Measurements from ENCODE around the gene FPGS. TPM values are rescaled to one million over a fixed set of nuclear protein-coding genes. Genes with fewer than 3 reads are reported as not detected.

FPGS gene
- total RNA-seq, 1 experiment from 2014 or later = 81.7 TPM

GRCh38 chr9:127809540-127810377 lies 7.1 kb downstream of the FPGS start:
- peaks cover 29% of the 10 kb centered on the region for H3K36me3 Mint-ChIP-seq

DNA sequence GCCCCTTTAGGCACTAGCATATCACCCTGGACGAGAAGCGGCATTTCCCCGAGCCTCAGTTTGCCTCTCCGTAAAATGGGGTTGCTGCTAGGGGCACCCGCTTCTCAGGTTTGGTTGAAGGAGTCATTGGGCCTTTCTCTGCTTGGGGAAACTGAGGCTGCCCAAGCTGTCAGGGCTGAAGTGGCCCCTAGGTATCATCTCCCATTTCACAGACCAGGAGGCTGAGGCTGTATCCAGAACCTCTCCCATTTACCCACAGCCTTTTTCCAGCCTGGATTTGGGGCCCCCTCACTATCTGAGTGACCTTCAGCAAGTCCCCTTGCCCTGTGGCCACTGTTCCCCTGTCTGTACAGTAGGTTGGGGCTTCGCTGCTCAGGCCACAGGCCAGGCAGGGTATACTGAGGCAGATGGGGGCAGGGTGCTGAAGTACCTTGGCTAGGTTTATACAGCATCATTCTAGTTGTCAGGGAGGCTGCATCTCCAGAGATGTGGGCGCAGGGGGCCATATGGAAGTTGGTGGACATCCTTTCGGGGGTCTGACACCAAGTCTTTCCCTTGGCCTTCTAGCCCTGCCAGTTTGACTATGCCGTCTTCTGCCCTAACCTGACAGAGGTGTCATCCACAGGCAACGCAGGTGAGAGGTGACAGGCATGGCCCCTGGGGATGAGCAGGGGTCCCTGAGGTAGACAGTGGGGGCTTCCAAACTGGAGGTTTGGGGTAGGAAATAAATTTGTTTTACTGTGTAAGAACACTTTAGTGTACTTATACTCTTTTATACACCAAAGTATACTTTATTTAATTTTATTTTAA lies 7.9 kb downstream of the FPGS start:
- Mint-ChIP-seq H3K4me3 (peak overlapping the region; percentile 14; the same call in 1 of the 2 replicates), H3K36me3 (peaks cover 29% of the 10 kb centered on the region), H3K9me3 (no peaks in the 10 kb centered on the region), H3K4me1 (no peaks in the 10 kb centered on the region), H3K27ac (no peak overlapping the region), H3K27me3 (ENCODE audit: low read depth) (no peaks in the 10 kb centered on the region)
- ChIA-PET POLR2A (interaction anchor here (1.0 kb wide), 1 partner anchor 14 kb away, joined by 3 read pairs; no protein-coding TSS in a partner anchor), CTCF (interaction anchor here (0.8 to 2.0 kb wide), 9 partner anchors 16 to 307 kb away, joined by 3 to 16 read pairs (median 4); partner anchors contain the start of gene TOR2A)
- TF ChIP-seq PRRX2 (CRISPR knock-in tag; IDR thresholded peaks at IDR 0.05) (no peak), ZNF263 (CRISPR knock-in tag; IDR thresholded peaks at IDR 0.05; ENCODE audit: low read depth) (no peak), SMAD3 (CRISPR knock-in tag; IDR thresholded peaks at IDR 0.05; ENCODE audit: borderline replicate concordance) (no peak), IRF1 (CRISPR knock-in tag; IDR thresholded peaks at IDR 0.05) (no peak), ZNF416 (CRISPR knock-in tag; IDR thresholded peaks at IDR 0.05) (no peak), ELF4 (CRISPR knock-in tag; IDR thresholded peaks at IDR 0.05; ENCODE audit: low read depth) (no peak), NR2C2 (CRISPR knock-in tag; IDR thresholded peaks at IDR 0.05) (no peak), FOXP4 (CRISPR knock-in tag; IDR thresholded peaks at IDR 0.05) (no peak), STAT6 (CRISPR knock-in tag; conservative IDR thresholded peaks at IDR 0.05; ENCODE audit: low read depth) (no peak), ZNF423 (CRISPR knock-in tag; IDR thresholded peaks at IDR 0.05) (no peak), CREB1 (CRISPR knock-in tag; IDR thresholded peaks at IDR 0.05) (no peak), NFYB (CRISPR knock-in tag; conservative IDR thresholded peaks at IDR 0.05; ENCODE audit: low read depth) (no peak)
- TF ChIP-seq, protein P1, sequence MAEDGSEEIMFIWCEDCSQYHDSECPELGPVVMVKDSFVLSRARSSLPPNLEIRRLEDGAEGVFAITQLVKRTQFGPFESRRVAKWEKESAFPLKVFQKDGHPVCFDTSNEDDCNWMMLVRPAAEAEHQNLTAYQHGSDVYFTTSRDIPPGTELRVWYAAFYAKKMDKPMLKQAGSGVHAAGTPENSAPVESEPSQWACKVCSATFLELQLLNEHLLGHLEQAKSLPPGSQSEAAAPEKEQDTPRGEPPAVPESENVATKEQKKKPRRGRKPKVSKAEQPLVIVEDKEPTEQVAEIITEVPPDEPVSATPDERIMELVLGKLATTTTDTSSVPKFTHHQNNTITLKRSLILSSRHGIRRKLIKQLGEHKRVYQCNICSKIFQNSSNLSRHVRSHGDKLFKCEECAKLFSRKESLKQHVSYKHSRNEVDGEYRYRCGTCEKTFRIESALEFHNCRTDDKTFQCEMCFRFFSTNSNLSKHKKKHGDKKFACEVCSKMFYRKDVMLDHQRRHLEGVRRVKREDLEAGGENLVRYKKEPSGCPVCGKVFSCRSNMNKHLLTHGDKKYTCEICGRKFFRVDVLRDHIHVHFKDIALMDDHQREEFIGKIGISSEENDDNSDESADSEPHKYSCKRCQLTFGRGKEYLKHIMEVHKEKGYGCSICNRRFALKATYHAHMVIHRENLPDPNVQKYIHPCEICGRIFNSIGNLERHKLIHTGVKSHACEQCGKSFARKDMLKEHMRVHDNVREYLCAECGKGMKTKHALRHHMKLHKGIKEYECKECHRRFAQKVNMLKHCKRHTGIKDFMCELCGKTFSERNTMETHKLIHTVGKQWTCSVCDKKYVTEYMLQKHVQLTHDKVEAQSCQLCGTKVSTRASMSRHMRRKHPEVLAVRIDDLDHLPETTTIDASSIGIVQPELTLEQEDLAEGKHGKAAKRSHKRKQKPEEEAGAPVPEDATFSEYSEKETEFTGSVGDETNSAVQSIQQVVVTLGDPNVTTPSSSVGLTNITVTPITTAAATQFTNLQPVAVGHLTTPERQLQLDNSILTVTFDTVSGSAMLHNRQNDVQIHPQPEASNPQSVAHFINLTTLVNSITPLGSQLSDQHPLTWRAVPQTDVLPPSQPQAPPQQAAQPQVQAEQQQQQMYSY (CRISPR knock-in tag; IDR thresholded peaks at IDR 0.05) = no peak
- no peak for DNase-seq (ENCODE audit: low spot score)
- no peak for ATAC-seq

More at GRCh38 chr9:127809540-127810377, 7.1 kb downstream of the FPGS start:
- Mint-ChIP-seq H3K27me3 (ENCODE audit: low read depth) (no peaks in the 10 kb centered on the region), H3K27ac (no peak overlapping the region), H3K4me3 (peak overlapping the region; percentile 45), H3K4me1 (no peaks in the 10 kb centered on the region), H3K9me3 (no peaks in the 10 kb centered on the region)
- ChIA-PET POLR2A (interaction anchor here (0.7 to 1.0 kb wide), 2 partner anchors 15 to 88 kb away, joined by 3 read pairs; no protein-coding TSS in a partner anchor), CTCF (interaction anchor here (0.6 to 2.0 kb wide), 12 partner anchors 15 to 308 kb away, joined by 3 to 16 read pairs (median 4); partner anchors contain the start of genes ENG and TOR2A)
- TF ChIP-seq SMAD3 (CRISPR knock-in tag; IDR thresholded peaks at IDR 0.05; ENCODE audit: borderline replicate concordance) (no peak), FOXK1 (CRISPR knock-in tag; IDR thresholded peaks at IDR 0.05) (0 out of 2 replicates have a peak, but pooled peaks have one; percentile 29)
- DNase-seq (ENCODE audit: low spot score) (peak; percentile 69), ATAC-seq (peak; percentile 93)

All from WTC11 (cell line).